IPS-18c (cell line): ENCODE data around the gene PLPPR1.
"Not testable (repeated sequence)": the region's sequence is repeated elsewhere in the genome, so short reads cannot be mapped to it uniquely, and the experiment has no call there.

Experiments
- H3K4me3 ChIP-seq: 2 replicates; pipeline ENCODE4 v1.7.0; 2013; ENCODE audit warnings: low read depth, mild to moderate bottlenecking, low read length, moderate library complexity; ENCODE audit not compliant: insufficient read depth
- H3K9me3 ChIP-seq: one replicate; pipeline ENCODE4 v1.6.1; 2013; ENCODE audit warnings: mild to moderate bottlenecking, low read length, moderate library complexity; ENCODE audit not compliant: control insufficient read depth, insufficient read depth

PLPPR1 gene

GRCh38 chr9:101226803-101227202 lies 198.3 kb downstream of the PLPPR1 start:
- Histone ChIP-seq H3K9me3 (no peaks in the 10 kb centered on the region), H3K4me3 (no peak overlapping the region)

GRCh38 chr9:101229606-101230005 lies 201.1 kb downstream of the PLPPR1 start:
- Histone ChIP-seq H3K4me3 (no peak overlapping the region), H3K9me3 (no peaks in the 10 kb centered on the region)

- no peaks in the 10 kb centered on the region for H3K9me3 ChIP-seq
- no peak overlapping the region for H3K4me3 ChIP-seq
Observed at GRCh38 chr9:101232405-101232977, 204.0 kb downstream of the PLPPR1 start.

GRCh38 chr9:101235105-101235866 lies 206.8 kb downstream of the PLPPR1 start:
- no peaks in the 10 kb centered on the region for H3K9me3 ChIP-seq
- no peak overlapping the region for H3K4me3 ChIP-seq

- Histone ChIP-seq H3K4me3 (no peak overlapping the region), H3K9me3 (no peaks in the 10 kb centered on the region)
Observed at GRCh38 chr9:101242651-101243050, 214.1 kb downstream of the PLPPR1 start.

- Histone ChIP-seq H3K9me3 (no peaks in the 10 kb centered on the region), H3K4me3 (no peak overlapping the region)
Observed at GRCh38 chr9:101246691-101247090, 218.2 kb downstream of the PLPPR1 start.

- no peaks in the 10 kb centered on the region for H3K9me3 ChIP-seq
- no peak overlapping the region for H3K4me3 ChIP-seq
Observed at GRCh38 chr9:101247297-101247696, 218.8 kb downstream of the PLPPR1 start.

GRCh38 chr9:101254733-101255433 lies 226.4 kb downstream of the PLPPR1 start:
- Histone ChIP-seq H3K9me3 (no peaks in the 10 kb centered on the region), H3K4me3 (no peak overlapping the region)

GRCh38 chr9:101264727-101265126 lies 236.2 kb downstream of the PLPPR1 start:
- H3K9me3 ChIP-seq = no peaks in the 10 kb centered on the region
- H3K4me3 ChIP-seq = no peak overlapping the region

- no peaks in the 10 kb centered on the region for H3K9me3 ChIP-seq
- no peak overlapping the region for H3K4me3 ChIP-seq
Observed at GRCh38 chr9:101265261-101265660, 236.7 kb downstream of the PLPPR1 start.

GRCh38 chr9:101268426-101268825 lies 239.9 kb downstream of the PLPPR1 start:
- H3K4me3 ChIP-seq = no peak overlapping the region

GRCh38 chr9:101269591-101270283 lies 241.2 kb downstream of the PLPPR1 start:
- Histone ChIP-seq H3K9me3 (no peaks in the 10 kb centered on the region), H3K4me3 (no peak overlapping the region)

More at GRCh38 chr9:101268426-101268825, 239.9 kb downstream of the PLPPR1 start:
- no peaks in the 10 kb centered on the region for H3K9me3 ChIP-seq

- Histone ChIP-seq H3K9me3 (no peaks in the 10 kb centered on the region), H3K4me3 (no peak overlapping the region)
Observed at GRCh38 chr9:101270302-101270701, 241.8 kb downstream of the PLPPR1 start.

- no peak overlapping the region for H3K4me3 ChIP-seq
- H3K9me3 ChIP-seq = no peaks in the 10 kb centered on the region
Observed at GRCh38 chr9:101271102-101271501, 242.6 kb downstream of the PLPPR1 start.

- H3K9me3 ChIP-seq = no peaks in the 10 kb centered on the region
Observed at GRCh38 chr9:101274971-101275768, 246.6 kb downstream of the PLPPR1 start.

GRCh38 chr9:101275769-101276250 lies 247.3 kb downstream of the PLPPR1 start:
- Histone ChIP-seq H3K9me3 (no peaks in the 10 kb centered on the region), H3K4me3 (no peak overlapping the region)

More at GRCh38 chr9:101274971-101275768, 246.6 kb downstream of the PLPPR1 start:
- H3K4me3 ChIP-seq = no peak overlapping the region

- not testable (repeated sequence) for H3K9me3 ChIP-seq, H3K4me3 ChIP-seq
Observed at GRCh38 chr9:101291043-101291442, 262.5 kb downstream of the PLPPR1 start.
